HG03097 (cell line): ENCODE results near the gene NDUFB8.

Experiments
- ATAC-seq: cut with Tn5 transposase; IDR thresholded peaks from one replicate; pipeline ENCODE4 v1.9.1; 2021; ENCODE audit not compliant: unreplicated experiment, low FRiP score

Gene NDUFB8

GRCh38 chr10:100544950-100545349 is 15.3 kb upstream of the NDUFB8 start:
- ATAC-seq: no peak

- ATAC-seq: no peak
Measured at GRCh38 chr10:100537475-100537874, 7.8 kb upstream of the NDUFB8 start.

GRCh38 chr10:100535715-100536353 is 6.2 kb upstream of the NDUFB8 start, which contains the start of gene HIF1AN:
Gene HIF1AN (plus strand): TSS chr10:100535943. CDS start chr10:100535959, 16 bp downstream.
- ATAC-seq: peak; percentile 97

GRCh38 chr10:100535338-100535714 is 5.7 kb upstream of the NDUFB8 start:
- peak; percentile 17 for ATAC-seq

- ATAC-seq: no peak
Measured at GRCh38 chr10:100534726-100535125, 5.1 kb upstream of the NDUFB8 start.

- no peak for ATAC-seq
Measured at GRCh38 chr10:100531761-100532160, 2.1 kb upstream of the NDUFB8 start.

GRCh38 chr10:100528921-100529474 is 673 bp downstream of the NDUFB8 start:
- ATAC-seq: no peak

- no peak for ATAC-seq
Measured at GRCh38 chr10:100528123-100528886, 1.4 kb downstream of the NDUFB8 start.

- ATAC-seq: no peak
Measured at GRCh38 chr10:100524638-100525037, 5.0 kb downstream of the NDUFB8 start.

- ATAC-seq: no peak
Measured at GRCh38 chr10:100524206-100524605, 5.5 kb downstream of the NDUFB8 start.

- no peak for ATAC-seq
Measured at GRCh38 chr10:100522945-100523344, 6.7 kb downstream of the NDUFB8 start.

GRCh38 chr10:100522107-100522801 is 7.4 kb downstream of the NDUFB8 start:
- ATAC-seq: no peak

- no peak for ATAC-seq
Measured at GRCh38 chr10:100520811-100521210, 8.9 kb downstream of the NDUFB8 start.

GRCh38 chr10:100519311-100520051 is 10.2 kb downstream of the NDUFB8 start, which contains the start of gene SEC31B:
Gene SEC31B (minus strand): TSS chr10:100519861. CDS start chr10:100516952, 2,909 bp downstream.
- no peak for ATAC-seq

- no peak for ATAC-seq
Measured at GRCh38 chr10:100518761-100519241, 10.9 kb downstream of the NDUFB8 start.

GRCh38 chr10:100516847-100517246 is 12.8 kb downstream of the NDUFB8 start:
- no peak for ATAC-seq

GRCh38 chr10:100515612-100516011 is 14.1 kb downstream of the NDUFB8 start:
- ATAC-seq: no peak

GRCh38 chr10:100510533-100511308 is 18.9 kb downstream of the NDUFB8 start:
- no peak for ATAC-seq

GRCh38 chr10:100509241-100509840 is 20.3 kb downstream of the NDUFB8 start:
- ATAC-seq: no peak
